Fibroblast of skin of right biceps (primary cell): ENCODE results near the gene ABLIM2.

Experiments
- DNase-seq: peaks from one replicate; pipeline ENCODE4 v3.0.0-alpha.2; 2013

The ABLIM2 gene

GRCh38 chr4:8173492-8174242, 15.1 kb upstream of the ABLIM2 start:
- no peak for DNase-seq

DNA sequence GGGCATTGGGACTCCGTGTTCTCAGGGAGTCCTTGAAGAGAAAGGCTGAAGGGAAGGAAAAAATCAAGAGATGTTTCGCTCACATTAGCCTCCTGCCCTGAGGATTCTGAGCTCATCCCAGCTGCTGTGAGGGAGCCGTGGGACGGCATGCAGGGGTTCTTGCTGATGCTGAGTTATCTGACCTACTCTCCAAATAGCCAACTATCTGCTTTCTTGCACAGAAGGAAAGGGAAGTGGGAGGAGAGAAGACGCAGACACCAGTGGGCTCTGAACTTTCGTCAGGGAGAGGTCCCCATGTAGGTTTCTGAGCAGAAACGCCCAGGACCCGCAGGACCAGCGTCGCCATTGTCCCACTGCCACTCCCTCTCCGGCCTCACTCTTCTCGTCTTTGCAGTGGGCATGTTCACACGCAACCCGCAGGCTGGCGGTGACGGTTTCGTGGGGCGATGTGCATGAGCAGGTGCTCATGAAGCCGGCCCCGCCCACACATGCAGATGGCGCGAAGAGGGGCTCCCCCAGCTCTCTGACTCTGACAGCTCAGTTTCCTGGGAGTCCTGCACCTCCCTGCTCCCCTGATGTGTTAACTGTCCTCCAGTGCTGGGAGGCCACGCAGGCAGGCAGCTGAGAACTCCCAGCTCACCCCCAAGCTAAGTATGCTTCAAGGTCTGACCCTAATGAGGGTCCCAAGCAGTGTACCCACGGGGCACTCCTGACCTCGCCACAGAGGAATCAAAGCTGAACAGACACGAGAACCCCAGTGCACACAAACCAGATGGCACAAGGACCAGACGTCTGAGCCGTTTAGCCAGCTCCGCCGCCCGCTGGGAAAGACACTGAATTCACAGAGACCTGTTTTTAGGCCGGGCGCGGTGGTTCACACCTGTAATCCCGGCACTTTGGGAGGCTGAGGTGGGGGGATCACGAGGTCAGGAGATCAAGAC, 13.6 kb upstream of the ABLIM2 start:
- no peak for DNase-seq

- no peak for DNase-seq
Measured at GRCh38 chr4:8171266-8171665, 12.7 kb upstream of the ABLIM2 start.

GRCh38 chr4:8170341-8170740, 11.7 kb upstream of the ABLIM2 start:
- DNase-seq: no peak

GRCh38 chr4:8169763-8170162, 11.2 kb upstream of the ABLIM2 start:
- DNase-seq: no peak

DNA sequence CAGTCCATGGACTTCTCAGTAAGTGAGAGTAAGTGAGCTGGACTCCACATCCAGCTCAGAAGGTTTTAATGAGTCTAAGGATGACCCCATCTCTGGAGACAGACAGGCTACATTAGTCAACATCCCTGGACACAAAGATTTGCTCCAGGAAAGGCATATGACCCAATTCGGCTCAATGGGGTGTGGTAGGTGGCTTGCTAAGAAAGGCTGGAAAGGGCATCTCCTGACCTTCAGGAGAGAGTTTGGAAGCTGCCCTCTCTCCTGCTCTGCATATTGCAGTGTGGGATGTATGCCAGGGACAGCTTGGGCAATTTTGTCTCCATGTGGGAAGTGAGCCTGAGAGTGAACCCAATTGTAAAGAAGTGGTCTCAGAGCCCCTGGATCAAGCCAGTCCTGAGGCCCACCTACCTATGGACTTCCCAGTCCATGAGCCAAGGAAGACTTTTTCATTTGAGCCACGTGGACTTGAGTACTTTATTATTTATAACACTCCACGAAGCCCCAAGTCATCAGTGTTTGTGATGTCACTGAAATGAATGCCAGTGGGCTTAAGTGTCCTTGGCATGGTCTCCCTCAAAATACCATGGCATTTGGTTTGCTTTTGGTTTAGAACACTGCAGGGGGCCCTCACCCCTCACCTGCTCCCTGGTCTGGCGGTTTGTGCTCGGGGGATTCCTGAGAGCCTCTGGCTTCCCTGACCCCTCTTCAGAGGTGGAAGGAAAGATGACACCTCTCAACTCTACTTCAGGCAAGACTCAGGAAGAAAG, 10.4 kb upstream of the ABLIM2 start:
- no peak for DNase-seq

- no peak for DNase-seq
Measured at GRCh38 chr4:8168232-8168631, 9.6 kb upstream of the ABLIM2 start.

- no peak for DNase-seq
Measured at GRCh38 chr4:8167815-8168214, 9.2 kb upstream of the ABLIM2 start.

DNA sequence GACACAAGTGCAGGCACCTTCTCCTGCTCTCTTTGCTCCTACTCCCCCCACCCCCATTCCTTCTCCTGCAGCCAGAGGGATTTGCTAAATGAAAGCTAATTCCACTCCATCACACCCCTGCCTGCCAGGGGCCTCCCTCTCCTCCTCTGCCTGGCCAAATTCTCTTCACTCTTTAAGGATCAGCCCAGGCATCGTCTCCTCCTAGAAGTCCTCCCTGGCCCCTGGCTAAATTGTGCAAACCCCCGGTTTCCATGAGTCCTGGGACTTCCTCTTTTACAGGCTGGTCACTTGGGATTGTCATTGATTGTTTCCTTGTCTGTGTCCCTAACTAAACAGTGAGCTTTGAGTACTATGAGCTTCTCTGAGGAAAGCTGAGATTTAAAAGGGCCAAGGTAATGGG, 8.7 kb upstream of the ABLIM2 start:
- no peak for DNase-seq

GRCh38 chr4:8165374-8165896, 6.8 kb upstream of the ABLIM2 start:
- no peak for DNase-seq

- no peak for DNase-seq
Measured at GRCh38 chr4:8164687-8165086, 6.1 kb upstream of the ABLIM2 start.

DNA sequence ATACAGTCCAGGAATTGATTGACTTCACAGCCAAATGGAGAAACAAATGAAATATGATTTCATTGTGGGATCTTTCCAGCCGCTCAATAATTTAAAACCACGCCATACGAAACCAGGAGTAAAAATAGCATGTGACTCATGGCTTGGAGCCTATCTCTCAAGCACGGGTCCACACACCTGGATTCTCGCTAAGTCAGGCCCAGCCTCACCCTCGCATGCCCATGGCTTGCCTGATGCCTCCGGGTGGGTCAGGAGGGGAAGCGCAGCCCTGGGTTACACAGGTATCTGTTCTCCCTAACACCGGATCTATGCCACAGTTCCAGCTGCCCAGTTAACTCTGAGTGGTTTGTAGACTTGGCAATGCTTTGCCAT, 5.6 kb upstream of the ABLIM2 start:
- DNase-seq: no peak

- no peak for DNase-seq
Measured at GRCh38 chr4:8163436-8164193, 5.0 kb upstream of the ABLIM2 start.

GRCh38 chr4:8163026-8163425, 4.4 kb upstream of the ABLIM2 start:
- DNase-seq: no peak

- no peak for DNase-seq
Measured at GRCh38 chr4:8162625-8163024, 4.0 kb upstream of the ABLIM2 start.

DNA sequence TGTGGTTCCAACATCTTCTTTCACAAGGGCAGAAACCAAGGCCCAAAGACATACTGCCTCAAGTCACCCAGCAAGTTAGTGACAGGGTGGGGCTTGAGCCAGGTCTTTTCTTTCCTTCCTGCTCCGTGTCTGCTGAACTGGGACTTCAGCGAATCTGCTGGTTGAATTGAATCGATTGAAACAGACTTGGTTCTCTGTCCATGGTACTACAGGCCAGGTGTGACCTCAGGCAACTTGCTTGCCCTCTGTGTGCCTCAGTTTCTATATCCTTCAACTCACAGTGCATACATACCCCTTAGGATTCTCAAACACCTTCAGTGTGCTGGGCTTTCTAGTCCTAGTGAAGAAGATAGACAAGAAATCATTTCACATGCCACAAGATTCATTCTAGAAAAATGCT, 2.0 kb upstream of the ABLIM2 start:
- no peak for DNase-seq

DNA sequence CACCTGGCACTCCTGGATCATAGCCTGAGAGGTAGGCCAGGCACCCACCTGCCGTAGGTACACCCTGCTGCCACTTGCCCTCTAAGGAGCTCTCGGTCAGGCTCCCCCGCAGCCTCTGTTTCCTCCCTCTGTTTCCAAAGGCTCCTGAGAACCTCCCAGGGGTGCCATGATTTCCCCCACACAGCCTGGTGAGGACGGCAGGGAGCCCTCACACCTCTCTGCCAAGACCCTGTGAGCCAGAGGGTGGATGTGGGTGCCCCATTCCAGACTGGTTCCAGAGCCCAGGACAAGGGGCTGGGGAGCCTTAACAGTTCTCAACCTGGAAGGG, 1.6 kb upstream of the ABLIM2 start:
- DNase-seq: no peak

- DNase-seq: no peak
Measured at GRCh38 chr4:8159537-8160232, 1.1 kb upstream of the ABLIM2 start.

- no peak for DNase-seq
Measured at GRCh38 chr4:8157944-8158709, 486 bp downstream of the ABLIM2 start.

- DNase-seq: no peak
Measured at GRCh38 chr4:8157496-8157895, 1.1 kb downstream of the ABLIM2 start.

DNA sequence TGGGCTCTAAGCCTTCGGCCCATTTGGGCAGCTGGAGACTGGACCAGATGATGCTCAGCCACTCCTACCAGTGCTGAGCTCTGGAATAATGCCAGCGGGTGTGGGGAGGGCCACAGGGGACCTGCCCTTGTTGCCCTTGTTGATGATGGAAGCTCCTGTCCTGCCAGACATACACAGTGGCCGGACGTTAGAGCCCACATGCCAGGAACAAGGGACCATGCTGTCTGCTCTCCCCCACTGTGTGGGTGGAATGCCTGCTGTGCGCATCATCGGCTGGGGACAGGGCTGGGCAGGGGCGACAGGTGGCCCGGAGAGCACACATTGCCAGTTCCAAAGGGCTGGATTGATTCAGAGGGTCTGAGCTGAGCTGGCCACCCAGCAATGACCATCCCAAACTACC, 2.0 kb downstream of the ABLIM2 start:
- no peak for DNase-seq
